K562 (cell line): ENCODE results near the gene SND1. TPM values are rescaled to one million over a fixed set of nuclear protein-coding genes. Genes with fewer than 3 reads are reported as not detected.

Experiments
- BRD9 ChIP-seq: fragments of 450-650 bp; IDR thresholded peaks from 2 replicates; pipeline ENCODE4 v1.6.1; 2018; ENCODE audit warnings: low read depth; ENCODE audit not compliant: partially characterized antibody
- CHD2 ChIP-seq: IDR thresholded peaks from 2 replicates; pipeline ENCODE4 v1.6.1; 2011; ENCODE audit warnings: low read depth, low read length
- HMG20B ChIP-seq: fragments of 250-450 bp; sonication (Bioruptor Pico); IDR thresholded peaks from 2 replicates; pipeline ENCODE4 v1.5.0; 2021; ENCODE audit warnings: mild to moderate bottlenecking
- MAFG ChIP-seq: fragments of 450-650 bp; conservative IDR thresholded peaks from 2 replicates; pipeline ENCODE4 v1.6.1; 2016; ENCODE audit warnings: missing genetic modification characterization, missing compliant biosample characterization
- MTA1 ChIP-seq: fragments of 450-650 bp; IDR thresholded peaks from 2 replicates; pipeline ENCODE4 v1.6.1; 2017; ENCODE audit warnings: borderline replicate concordance
- PKNOX1 ChIP-seq: fragments of 450-650 bp; IDR thresholded peaks from 2 replicates; pipeline ENCODE4 v1.6.1; 2016
- TCF7 ChIP-seq: sonication (generic); IDR thresholded peaks from 2 replicates; pipeline ENCODE4 v1.6.1; 2016; ENCODE audit warnings: antibody characterized with exemption, borderline replicate concordance
- ZBTB1 ChIP-seq: sonication (generic); formaldehyde crosslinking; IDR thresholded peaks from 2 replicates; pipeline ENCODE4 v1.8.1; 2023; ENCODE audit warnings: missing genetic modification reagents, low read depth, mild to moderate bottlenecking, borderline replicate concordance
- ZNF224 ChIP-seq: sonication (generic); formaldehyde crosslinking; IDR thresholded peaks from 2 replicates; pipeline ENCODE4 v1.8.0; 2022; ENCODE audit warnings: mild to moderate bottlenecking, missing genetic modification reagents
- ZNF586 ChIP-seq: fragments of 450-650 bp; formaldehyde crosslinking; conservative IDR thresholded peaks from 2 replicates; pipeline ENCODE4 v1.4.0; 2020; ENCODE audit warnings: mild to moderate bottlenecking, moderate library complexity
- polyA plus RNA-seq, 8 experiments: library from polyadenylated mRNA; depleted of rRNA in 4 of 8; stranded (reverse) in 5 of 8; unstranded in 3 of 8; fragments of >200 nt; fragmentation: Nextera tagmentation in 2 of 8; fragmentation: Illumina TruSeq in 1 of 8; extraction: Ambion mirVana in 2 of 8; extraction: Trizol in 1 of 8; gene quantifications; 2 replicates each; pipeline versions ENCODE4 v1.2.1 to v1.2.3, GENCODE V29; 2011 to 2014; ENCODE audit warnings: inconsistent platforms in 1 of 8, missing spikeins in 1 of 8
- total RNA-seq, 7 experiments: library from RNA; depleted of rRNA in 6 of 7; stranded (reverse); fragments of >200 nt in 6 of 7; fragmentation: Illumina TruSeq in 2 of 7; extraction: Trizol in 2 of 7; gene quantifications; 2 replicates each; pipeline versions ENCODE4 v1.2.1 to v1.2.3, GENCODE V29; 2011 to 2021; ENCODE audit warnings: low replicate concordance in 1 of 7
- TF ChIP-seq, protein P1 (sequence below): sonication (generic); formaldehyde crosslinking; IDR thresholded peaks from 2 replicates; pipeline ENCODE4 v1.8.0; 2023; ENCODE audit warnings: missing genetic modification reagents, mild to moderate bottlenecking, borderline replicate concordance
- TF ChIP-seq, protein P2 (sequence below): fragments of 450-650 bp; formaldehyde crosslinking; conservative IDR thresholded peaks from 2 replicates; pipeline ENCODE4 v1.4.0; 2022; ENCODE audit warnings: mild to moderate bottlenecking, missing genetic modification characterization
- TF ChIP-seq, protein P3 (sequence below), 2 experiments: fragments of 450-650 bp in 1 of 2; sonication (generic) in 1 of 2; formaldehyde crosslinking; conservative IDR thresholded peaks; 2 replicates each; pipeline versions ENCODE4 v1.4.0 to v1.8.1; 2020 to 2022; ENCODE audit warnings: mild to moderate bottlenecking in 1 of 2, missing genetic modification reagents in 1 of 2
- TF ChIP-seq, protein P4 (sequence below): fragments of 200-800 bp; sonication (Bioruptor generic); IDR thresholded peaks from 2 replicates; pipeline ENCODE4 v1.6.1; 2017; ENCODE audit warnings: missing genetic modification characterization, missing compliant biosample characterization

SND1 gene
- total and polyA plus RNA-seq, 9 of the 15 experiments (the other 6 are each of a cell fraction or from before 2014, with no cell fraction given), result 46.5 to 307 (median 191) TPM

GRCh38 chr7:128099204-128099671 is 447.2 kb downstream of the SND1 start (continued):
- TF ChIP-seq, protein P1, sequence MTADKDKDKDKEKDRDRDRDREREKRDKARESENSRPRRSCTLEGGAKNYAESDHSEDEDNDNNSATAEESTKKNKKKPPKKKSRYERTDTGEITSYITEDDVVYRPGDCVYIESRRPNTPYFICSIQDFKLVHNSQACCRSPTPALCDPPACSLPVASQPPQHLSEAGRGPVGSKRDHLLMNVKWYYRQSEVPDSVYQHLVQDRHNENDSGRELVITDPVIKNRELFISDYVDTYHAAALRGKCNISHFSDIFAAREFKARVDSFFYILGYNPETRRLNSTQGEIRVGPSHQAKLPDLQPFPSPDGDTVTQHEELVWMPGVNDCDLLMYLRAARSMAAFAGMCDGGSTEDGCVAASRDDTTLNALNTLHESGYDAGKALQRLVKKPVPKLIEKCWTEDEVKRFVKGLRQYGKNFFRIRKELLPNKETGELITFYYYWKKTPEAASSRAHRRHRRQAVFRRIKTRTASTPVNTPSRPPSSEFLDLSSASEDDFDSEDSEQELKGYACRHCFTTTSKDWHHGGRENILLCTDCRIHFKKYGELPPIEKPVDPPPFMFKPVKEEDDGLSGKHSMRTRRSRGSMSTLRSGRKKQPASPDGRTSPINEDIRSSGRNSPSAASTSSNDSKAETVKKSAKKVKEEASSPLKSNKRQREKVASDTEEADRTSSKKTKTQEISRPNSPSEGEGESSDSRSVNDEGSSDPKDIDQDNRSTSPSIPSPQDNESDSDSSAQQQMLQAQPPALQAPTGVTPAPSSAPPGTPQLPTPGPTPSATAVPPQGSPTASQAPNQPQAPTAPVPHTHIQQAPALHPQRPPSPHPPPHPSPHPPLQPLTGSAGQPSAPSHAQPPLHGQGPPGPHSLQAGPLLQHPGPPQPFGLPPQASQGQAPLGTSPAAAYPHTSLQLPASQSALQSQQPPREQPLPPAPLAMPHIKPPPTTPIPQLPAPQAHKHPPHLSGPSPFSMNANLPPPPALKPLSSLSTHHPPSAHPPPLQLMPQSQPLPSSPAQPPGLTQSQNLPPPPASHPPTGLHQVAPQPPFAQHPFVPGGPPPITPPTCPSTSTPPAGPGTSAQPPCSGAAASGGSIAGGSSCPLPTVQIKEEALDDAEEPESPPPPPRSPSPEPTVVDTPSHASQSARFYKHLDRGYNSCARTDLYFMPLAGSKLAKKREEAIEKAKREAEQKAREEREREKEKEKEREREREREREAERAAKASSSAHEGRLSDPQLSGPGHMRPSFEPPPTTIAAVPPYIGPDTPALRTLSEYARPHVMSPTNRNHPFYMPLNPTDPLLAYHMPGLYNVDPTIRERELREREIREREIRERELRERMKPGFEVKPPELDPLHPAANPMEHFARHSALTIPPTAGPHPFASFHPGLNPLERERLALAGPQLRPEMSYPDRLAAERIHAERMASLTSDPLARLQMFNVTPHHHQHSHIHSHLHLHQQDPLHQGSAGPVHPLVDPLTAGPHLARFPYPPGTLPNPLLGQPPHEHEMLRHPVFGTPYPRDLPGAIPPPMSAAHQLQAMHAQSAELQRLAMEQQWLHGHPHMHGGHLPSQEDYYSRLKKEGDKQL (CRISPR knock-in tag), result 0 out of 2 replicates have a peak, but pooled peaks have one; percentile 79
- TF ChIP-seq ZNF586 (no peak), ZBTB1 (CRISPR knock-in tag) (no peak), MTA1 (peak; percentile 76; the same call in 1 of the 2 replicates), PKNOX1 (peak; percentile 27; the same call in 1 of the 2 replicates), CHD2 (no peak), TCF7 (no peak), BRD9 (no peak), HMG20B (CRISPR knock-in tag) (no peak), ZNF224 (CRISPR knock-in tag) (no peak), MAFG (tag) (peak; percentile 51; the same call in 1 of the 2 replicates)
- TF ChIP-seq, protein P2, sequence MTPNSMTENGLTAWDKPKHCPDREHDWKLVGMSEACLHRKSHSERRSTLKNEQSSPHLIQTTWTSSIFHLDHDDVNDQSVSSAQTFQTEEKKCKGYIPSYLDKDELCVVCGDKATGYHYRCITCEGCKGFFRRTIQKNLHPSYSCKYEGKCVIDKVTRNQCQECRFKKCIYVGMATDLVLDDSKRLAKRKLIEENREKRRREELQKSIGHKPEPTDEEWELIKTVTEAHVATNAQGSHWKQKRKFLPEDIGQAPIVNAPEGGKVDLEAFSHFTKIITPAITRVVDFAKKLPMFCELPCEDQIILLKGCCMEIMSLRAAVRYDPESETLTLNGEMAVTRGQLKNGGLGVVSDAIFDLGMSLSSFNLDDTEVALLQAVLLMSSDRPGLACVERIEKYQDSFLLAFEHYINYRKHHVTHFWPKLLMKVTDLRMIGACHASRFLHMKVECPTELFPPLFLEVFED (CRISPR knock-in tag), result no peak
- TF ChIP-seq, protein P3, sequence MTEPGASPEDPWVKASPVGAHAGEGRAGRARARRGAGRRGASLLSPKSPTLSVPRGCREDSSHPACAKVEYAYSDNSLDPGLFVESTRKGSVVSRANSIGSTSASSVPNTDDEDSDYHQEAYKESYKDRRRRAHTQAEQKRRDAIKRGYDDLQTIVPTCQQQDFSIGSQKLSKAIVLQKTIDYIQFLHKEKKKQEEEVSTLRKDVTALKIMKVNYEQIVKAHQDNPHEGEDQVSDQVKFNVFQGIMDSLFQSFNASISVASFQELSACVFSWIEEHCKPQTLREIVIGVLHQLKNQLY (CRISPR knock-in tag; conservative IDR thresholded peaks at IDR 0.05), result no peak
- TF ChIP-seq, protein P4, sequence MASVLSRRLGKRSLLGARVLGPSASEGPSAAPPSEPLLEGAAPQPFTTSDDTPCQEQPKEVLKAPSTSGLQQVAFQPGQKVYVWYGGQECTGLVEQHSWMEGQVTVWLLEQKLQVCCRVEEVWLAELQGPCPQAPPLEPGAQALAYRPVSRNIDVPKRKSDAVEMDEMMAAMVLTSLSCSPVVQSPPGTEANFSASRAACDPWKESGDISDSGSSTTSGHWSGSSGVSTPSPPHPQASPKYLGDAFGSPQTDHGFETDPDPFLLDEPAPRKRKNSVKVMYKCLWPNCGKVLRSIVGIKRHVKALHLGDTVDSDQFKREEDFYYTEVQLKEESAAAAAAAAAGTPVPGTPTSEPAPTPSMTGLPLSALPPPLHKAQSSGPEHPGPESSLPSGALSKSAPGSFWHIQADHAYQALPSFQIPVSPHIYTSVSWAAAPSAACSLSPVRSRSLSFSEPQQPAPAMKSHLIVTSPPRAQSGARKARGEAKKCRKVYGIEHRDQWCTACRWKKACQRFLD (CRISPR knock-in tag), result 0 out of 2 replicates have a peak, but pooled peaks have one; percentile 4
